ENCODE measurements around the gene MICALL2.

Gene MICALL2

GRCh38 chr7:1434891-1435670 lies 24.2 kb downstream of the MICALL2 start:
- DNase-seq (ENCODE audit: low read depth in 4 of 4, low spot score in 1 of 4), result no peak

- no peak for DNase-seq (ENCODE audit: low read depth in 4 of 4, low spot score in 1 of 4)
Measured at GRCh38 chr7:1434165-1434718, 25.0 kb downstream of the MICALL2 start.

- no peak for DNase-seq (ENCODE audit: low read depth in 4 of 4, low spot score in 1 of 4)
Measured at GRCh38 chr7:1433128-1433920, 25.9 kb downstream of the MICALL2 start.

- DNase-seq (ENCODE audit: low read depth in 4 of 4, low spot score in 1 of 4), result peak; percentile 63 to 86 (median 79)
Measured at GRCh38 chr7:1432411-1433082, 26.7 kb downstream of the MICALL2 start.

- DNase-seq (ENCODE audit: low read depth in 4 of 4, low spot score in 1 of 4), result no peak
Measured at GRCh38 chr7:1431634-1432380, 27.5 kb downstream of the MICALL2 start.

- no peak for DNase-seq (ENCODE audit: low read depth in 4 of 4, low spot score in 1 of 4)
Measured at GRCh38 chr7:1431226-1431625, 28.0 kb downstream of the MICALL2 start.

GRCh38 chr7:1430056-1430845 lies 29.0 kb downstream of the MICALL2 start:
- no peak for DNase-seq (ENCODE audit: low read depth in 4 of 4, low spot score in 1 of 4)

- DNase-seq (ENCODE audit: low read depth in 4 of 4, low spot score in 1 of 4), result no peak
Measured at GRCh38 chr7:1428941-1429501, 30.2 kb downstream of the MICALL2 start.

- DNase-seq (ENCODE audit: low read depth in 4 of 4, low spot score in 1 of 4), result no peak
Measured at GRCh38 chr7:1427064-1427657, 32.1 kb downstream of the MICALL2 start.

GRCh38 chr7:1426474-1426873 lies 32.8 kb downstream of the MICALL2 start:
- no peak for DNase-seq (ENCODE audit: low read depth in 4 of 4, low spot score in 1 of 4)

- no peak for DNase-seq (ENCODE audit: low read depth in 4 of 4, low spot score in 1 of 4)
Measured at GRCh38 chr7:1425292-1426136, 33.8 kb downstream of the MICALL2 start.

GRCh38 chr7:1424041-1424440 lies 35.2 kb downstream of the MICALL2 start:
- no peak for DNase-seq (ENCODE audit: low read depth in 4 of 4, low spot score in 1 of 4)

- no peak for DNase-seq (ENCODE audit: low read depth in 4 of 4, low spot score in 1 of 4)
Measured at GRCh38 chr7:1423264-1423811, 35.9 kb downstream of the MICALL2 start.

GRCh38 chr7:1422512-1423263 lies 36.6 kb downstream of the MICALL2 start:
- no peak for DNase-seq (ENCODE audit: low read depth in 4 of 4, low spot score in 1 of 4)

- DNase-seq (ENCODE audit: low read depth in 4 of 4, low spot score in 1 of 4), result no peak
Measured at GRCh38 chr7:1421946-1422345, 37.3 kb downstream of the MICALL2 start.

GRCh38 chr7:1421020-1421790 lies 38.1 kb downstream of the MICALL2 start:
- DNase-seq (ENCODE audit: low read depth in 4 of 4, low spot score in 1 of 4), result no peak

GRCh38 chr7:1419688-1420087 lies 39.6 kb downstream of the MICALL2 start:
- no peak for DNase-seq (ENCODE audit: low read depth in 4 of 4, low spot score in 1 of 4)
